Dedifferentiated amniotic fluid mesenchymal stem cell (primary cell): ENCODE results near the gene NPAS1.
"Not testable (repeated sequence)": the region's sequence is repeated elsewhere in the genome, so short reads cannot be mapped to it uniquely, and the experiment has no call there.

ENCODE experiments used
- DNase-seq: peaks from one replicate; pipeline ENCODE4 v3.0.0-alpha.2; 2016; ENCODE audit errors: extremely low spot score

NPAS1 gene

GRCh38 chr19:47078351-47078750 is 58.7 kb downstream of the NPAS1 start:
- not testable (repeated sequence) for DNase-seq

GRCh38 chr19:47081095-47081494 is 61.5 kb downstream of the NPAS1 start:
- no peak for DNase-seq

GRCh38 chr19:47082493-47082892 is 62.9 kb downstream of the NPAS1 start:
- no peak for DNase-seq

GRCh38 chr19:47084879-47085439 is 65.3 kb downstream of the NPAS1 start:
- DNase-seq: no peak

- DNase-seq: no peak
Observed at GRCh38 chr19:47086280-47086679, 66.6 kb downstream of the NPAS1 start.

DNA sequence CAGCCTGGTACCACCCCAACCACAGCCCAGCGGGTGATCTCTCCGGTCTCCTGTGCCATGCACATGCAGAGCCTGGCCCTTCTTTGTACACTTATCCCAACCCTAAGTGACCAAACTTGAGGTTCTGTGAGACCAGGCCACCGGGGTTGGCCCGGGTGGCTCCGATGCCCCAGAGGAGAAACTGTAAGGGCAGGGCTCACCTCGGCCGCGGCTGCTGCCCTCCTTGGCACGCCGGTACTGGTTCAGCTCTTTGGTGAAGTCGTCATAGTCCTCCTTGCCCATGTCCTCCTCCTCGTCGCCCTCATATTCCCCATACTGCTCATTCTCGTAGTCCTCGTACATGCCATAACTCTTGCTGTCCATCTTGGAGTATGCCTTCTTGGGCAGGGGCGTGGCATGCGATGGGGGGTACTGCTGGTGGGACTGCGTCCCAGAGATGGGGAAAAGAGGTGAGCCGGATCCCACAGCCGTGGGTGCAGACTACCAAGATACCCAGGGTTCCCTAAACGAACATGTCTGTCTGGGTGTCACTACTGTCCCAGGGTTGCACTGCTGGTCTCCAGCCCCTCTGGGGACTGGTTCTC is 70.2 kb downstream of the NPAS1 start:
- no peak for DNase-seq

GRCh38 chr19:47093254-47093653 is 73.6 kb downstream of the NPAS1 start:
- no peak for DNase-seq

DNA sequence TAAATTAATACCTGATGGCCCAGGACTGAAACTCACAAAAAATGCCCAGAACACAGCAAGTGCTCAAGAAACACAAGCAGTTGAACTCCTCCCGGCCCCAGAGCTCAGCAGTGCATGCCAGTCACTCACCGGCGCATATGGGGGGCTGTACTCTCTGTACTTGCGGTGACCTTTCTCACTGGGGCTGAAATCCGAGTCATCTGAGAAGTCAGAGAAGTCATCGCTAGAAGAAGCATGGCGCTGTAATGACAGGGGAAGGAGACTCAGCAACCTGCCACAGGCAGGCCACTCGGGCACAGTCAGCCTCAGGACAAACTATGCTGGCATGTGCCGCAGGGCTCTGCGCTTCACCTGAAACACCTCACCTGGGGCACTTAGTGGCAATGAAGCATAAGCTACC is 74.2 kb downstream of the NPAS1 start:
- no peak for DNase-seq

- no peak for DNase-seq
Observed at GRCh38 chr19:47094557-47095475, 75.2 kb downstream of the NPAS1 start.
